ENCODE results near the gene CDX1.

Gene CDX1

GRCh38 chr5:150153957-150154617 lies 12.5 kb upstream of the CDX1 start:
- TF ChIP-seq, protein P1, sequence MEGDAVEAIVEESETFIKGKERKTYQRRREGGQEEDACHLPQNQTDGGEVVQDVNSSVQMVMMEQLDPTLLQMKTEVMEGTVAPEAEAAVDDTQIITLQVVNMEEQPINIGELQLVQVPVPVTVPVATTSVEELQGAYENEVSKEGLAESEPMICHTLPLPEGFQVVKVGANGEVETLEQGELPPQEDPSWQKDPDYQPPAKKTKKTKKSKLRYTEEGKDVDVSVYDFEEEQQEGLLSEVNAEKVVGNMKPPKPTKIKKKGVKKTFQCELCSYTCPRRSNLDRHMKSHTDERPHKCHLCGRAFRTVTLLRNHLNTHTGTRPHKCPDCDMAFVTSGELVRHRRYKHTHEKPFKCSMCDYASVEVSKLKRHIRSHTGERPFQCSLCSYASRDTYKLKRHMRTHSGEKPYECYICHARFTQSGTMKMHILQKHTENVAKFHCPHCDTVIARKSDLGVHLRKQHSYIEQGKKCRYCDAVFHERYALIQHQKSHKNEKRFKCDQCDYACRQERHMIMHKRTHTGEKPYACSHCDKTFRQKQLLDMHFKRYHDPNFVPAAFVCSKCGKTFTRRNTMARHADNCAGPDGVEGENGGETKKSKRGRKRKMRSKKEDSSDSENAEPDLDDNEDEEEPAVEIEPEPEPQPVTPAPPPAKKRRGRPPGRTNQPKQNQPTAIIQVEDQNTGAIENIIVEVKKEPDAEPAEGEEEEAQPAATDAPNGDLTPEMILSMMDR (conservative IDR thresholded peaks at IDR 0.05; ENCODE audit: low read length): peak; percentile 47
- peak; percentile 82 for DNase-seq (ENCODE audit: low read depth)
- peak overlapping the region; percentile 99 for H3K4me3 ChIP-seq (ENCODE audit: low read length)

DNA sequence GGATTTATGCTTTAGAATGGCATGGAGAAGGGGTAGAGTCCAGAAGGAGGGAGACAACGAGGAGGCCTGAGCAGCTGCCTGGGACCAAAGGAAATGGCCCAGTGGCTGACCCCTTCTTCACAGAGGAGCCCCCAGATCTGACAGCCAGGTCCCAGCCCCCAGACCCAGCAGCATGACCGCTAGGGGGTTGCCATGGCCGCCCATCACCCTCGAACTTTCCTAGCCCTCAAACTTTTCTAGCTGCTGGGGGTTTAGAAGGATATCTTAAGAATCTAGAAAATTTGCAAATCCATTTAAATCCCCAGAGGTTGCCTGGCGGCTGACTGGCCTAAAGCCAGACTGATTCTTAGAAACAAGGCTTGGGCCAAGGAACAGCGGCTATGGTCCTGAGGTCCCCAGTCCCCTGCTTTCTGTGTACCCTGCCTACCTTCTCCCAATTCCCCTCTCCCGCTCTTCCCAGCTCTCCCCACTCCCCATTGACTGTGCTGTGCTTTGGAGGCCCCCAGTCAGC lies 11.9 kb upstream of the CDX1 start:
- no peak for DNase-seq (ENCODE audit: low read depth)
- H3K4me3 ChIP-seq (ENCODE audit: low read length): peak overlapping the region; percentile 99
- TF ChIP-seq, protein P1 (conservative IDR thresholded peaks at IDR 0.05; ENCODE audit: low read length): 0 out of 2 replicates have a peak, but pooled peaks have one; percentile 1

DNA sequence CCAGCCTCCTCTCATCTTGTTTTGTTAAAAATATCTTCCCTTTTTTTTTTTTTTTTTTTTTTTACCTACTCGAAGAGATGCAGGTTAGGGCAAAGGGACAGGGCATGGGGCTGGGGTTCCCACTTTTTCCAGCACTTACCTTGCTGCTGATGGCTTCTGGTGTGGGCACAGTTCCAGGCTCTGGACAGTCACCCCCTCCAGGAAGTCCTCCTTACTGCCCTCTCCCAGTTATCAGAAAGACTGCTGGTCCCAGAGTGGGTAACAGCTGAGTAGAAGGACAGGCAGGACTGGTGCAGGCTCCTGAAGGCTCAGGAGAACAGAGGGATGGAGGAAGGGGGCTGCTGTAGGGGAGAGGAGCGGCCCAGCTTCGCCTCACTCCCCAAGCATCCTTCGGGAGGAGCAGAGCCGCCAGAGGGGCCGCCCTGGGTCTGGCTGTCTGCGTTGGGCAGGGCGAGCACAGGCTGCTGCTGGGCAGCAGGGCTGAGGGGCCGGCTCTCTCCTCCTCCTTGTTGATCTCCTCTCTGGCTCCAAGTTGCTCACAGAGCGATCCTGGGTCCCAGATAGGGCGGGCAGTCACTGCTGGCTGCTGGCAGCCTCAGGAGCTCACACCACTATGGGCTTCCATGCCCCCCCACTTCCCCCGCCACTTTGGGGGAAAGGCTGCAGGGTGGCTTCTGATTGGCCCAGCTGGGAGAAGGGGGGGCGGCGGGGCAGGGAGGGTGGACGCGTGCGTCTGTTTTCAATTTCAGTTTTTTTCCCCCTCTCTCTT lies 11.1 kb upstream of the CDX1 start, which contains the start of gene PDGFRB:
Gene PDGFRB, minus strand, starts transcription at position 588 of the 769 bp plus-strand sequence. CDS start 18,798 bp downstream, outside the sequence.
- peak within 1 kb of the TSS; percentile 99 for H3K4me3 ChIP-seq (ENCODE audit: low read length)

DNA sequence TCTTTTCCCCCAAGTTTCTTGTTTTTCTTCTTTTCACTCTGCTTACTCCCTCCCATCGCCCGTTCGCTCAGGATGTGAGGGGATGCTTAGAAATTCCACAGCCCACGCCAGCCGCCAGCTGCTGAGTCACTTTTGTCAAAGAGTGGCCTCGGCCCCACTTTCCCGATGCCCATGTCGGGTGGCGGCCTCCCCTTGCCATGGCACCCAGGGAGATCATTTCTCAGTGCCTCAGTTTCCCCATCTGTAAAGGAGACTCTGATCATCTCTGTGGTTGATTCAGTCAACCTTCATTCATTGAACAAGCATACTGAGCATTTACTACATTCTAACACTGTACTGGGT lies 10.6 kb upstream of the CDX1 start:
- TF ChIP-seq, protein P1 (conservative IDR thresholded peaks at IDR 0.05; ENCODE audit: low read length): no peak
- peak overlapping the region; percentile 99 for H3K4me3 ChIP-seq (ENCODE audit: low read length)
- DNase-seq (ENCODE audit: low read depth): no peak

More for the DNA sequence above, 11.1 kb upstream of the CDX1 start, which contains the start of gene PDGFRB:
- DNase-seq (ENCODE audit: low read depth): peak; percentile 95
- TF ChIP-seq, protein P1 (conservative IDR thresholded peaks at IDR 0.05; ENCODE audit: low read length): peak; percentile 3; the same call in 1 of the 2 replicates

DNA sequence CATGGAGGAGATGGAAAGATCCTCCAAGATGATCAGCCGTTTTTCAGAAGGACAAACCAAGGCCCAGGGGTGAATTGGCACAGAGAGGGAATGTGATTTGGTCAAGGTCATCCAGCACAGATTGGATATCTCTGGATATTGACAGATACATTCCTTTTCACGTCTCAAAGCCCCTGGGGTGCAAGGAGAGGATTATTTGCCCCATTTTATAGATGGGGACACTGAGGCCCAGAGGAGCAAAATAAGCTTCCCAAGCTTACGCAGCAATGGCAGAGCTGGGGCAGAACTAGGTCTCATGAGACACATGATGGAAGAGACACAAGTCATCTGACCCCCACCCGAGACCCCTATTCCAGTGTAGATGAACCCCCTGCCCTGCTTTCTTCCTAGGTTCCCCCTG lies 10.0 kb upstream of the CDX1 start:
- TF ChIP-seq, protein P1 (conservative IDR thresholded peaks at IDR 0.05; ENCODE audit: low read length): no peak
- H3K4me3 ChIP-seq (ENCODE audit: low read length): no peak overlapping the region

GRCh38 chr5:150157168-150157567 lies 9.4 kb upstream of the CDX1 start:
- TF ChIP-seq, protein P1 (conservative IDR thresholded peaks at IDR 0.05; ENCODE audit: low read length): no peak
- no peak overlapping the region for H3K4me3 ChIP-seq (ENCODE audit: low read length)
- no peak for DNase-seq (ENCODE audit: low read depth)

More for the DNA sequence above, 10.0 kb upstream of the CDX1 start:
- no peak for DNase-seq (ENCODE audit: low read depth)

Data from AG10803 (cell line).